Measurements from ENCODE around the gene EHF.

EHF gene

DNA sequence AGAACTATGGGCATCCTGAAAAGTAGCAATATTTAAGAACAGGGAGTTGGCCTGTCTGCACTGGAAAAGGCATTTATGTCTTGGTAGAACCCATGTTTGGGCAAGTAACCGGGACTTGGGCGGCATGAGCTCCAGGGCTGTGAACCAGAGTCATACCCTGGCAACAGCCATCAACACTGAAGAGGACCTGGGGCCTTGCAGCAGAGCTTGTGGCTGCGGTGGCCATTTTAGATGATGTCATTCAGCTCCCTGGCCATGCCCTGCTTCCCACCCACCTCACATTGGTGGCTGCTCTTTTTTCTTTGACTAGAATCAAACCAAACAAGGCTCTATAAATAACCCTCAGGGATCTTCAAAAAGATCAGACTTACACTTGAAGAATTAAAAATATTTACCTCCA lies 26.6 kb downstream of the EHF start:
- no peak for DNase-seq

DNA sequence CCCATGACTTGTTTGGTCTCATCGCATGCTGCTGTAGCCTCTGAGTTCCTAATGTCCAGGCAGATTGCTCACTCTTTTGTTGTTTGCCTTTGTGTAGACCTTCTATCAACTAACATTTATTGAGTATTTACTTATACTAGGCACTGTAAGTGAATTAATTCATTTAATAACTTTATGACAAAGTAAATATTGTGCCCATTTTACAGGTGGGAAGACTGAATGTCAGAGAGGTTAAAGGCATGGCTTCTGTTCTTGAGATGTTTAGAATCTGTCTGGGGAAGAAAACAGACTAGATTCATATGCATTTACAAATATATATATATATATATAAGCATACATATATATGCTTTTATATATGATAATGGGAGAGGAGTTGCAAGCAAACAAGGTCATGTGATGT lies 27.1 kb downstream of the EHF start:
- no peak for DNase-seq

- no peak for DNase-seq
These were observed 28.7 kb downstream of the EHF start for GRCh38 chr11:34649597-34649996.

GRCh38 chr11:34650528-34650927 lies 29.6 kb downstream of the EHF start:
- DNase-seq: peak; percentile 84

DNA sequence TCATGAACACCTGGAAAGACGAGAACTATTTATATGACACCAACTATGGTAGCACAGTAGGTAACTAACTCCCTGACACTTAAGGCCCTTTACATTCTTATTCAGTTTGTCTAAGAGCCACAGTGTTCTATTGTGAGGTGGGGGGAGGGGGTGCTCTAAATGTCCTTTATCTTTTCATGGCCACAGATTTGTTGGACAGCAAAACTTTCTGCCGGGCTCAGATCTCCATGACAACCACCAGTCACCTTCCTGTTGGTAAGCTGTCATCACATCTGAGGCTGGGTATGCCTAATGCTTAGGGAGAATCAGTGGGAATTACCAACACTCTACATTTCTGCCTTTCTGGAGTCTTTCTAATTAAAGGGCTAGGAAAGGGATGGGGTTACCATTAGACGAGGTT lies 30.7 kb downstream of the EHF start:
- peak; percentile 8 for DNase-seq

DNA sequence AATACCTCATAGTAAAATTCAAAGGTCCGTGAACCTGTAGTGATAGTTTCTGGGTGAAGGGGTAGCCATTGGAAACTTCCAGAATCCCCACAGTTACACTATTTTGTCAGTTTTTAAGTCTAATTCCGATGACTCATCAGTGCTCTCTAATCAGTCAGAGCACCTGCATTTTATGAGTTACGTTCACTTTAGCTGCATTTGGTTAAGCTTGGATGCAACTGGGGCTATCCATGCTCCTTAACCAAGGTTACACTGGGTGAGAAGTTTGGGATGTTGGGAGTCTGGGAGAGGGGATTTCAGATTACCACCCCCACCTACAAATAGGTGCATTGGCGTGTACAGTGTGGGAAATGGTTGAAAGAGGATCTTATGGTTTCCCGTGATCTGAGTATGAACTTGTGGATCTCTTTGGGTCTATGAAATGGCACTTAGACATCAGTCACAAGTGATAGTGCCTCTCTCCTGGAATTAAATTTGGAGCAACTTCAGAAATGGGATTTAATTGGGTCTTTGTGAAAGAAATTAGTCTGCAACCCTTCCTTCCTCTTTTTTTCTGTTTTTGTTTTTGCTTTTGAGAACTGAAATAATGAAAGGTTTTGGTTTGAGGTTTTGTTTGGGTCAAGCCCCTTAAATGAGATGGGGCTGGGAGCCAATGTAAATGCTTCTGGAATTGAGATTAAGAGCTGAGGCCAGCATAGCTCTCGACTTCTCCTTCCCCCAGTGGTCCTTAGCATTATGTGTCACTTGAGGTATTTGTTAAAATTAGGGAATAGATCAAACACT lies 31.5 kb downstream of the EHF start:
- no peak for DNase-seq

- no peak for DNase-seq
These were observed 32.1 kb downstream of the EHF start for GRCh38 chr11:34653031-34653430.

DNA sequence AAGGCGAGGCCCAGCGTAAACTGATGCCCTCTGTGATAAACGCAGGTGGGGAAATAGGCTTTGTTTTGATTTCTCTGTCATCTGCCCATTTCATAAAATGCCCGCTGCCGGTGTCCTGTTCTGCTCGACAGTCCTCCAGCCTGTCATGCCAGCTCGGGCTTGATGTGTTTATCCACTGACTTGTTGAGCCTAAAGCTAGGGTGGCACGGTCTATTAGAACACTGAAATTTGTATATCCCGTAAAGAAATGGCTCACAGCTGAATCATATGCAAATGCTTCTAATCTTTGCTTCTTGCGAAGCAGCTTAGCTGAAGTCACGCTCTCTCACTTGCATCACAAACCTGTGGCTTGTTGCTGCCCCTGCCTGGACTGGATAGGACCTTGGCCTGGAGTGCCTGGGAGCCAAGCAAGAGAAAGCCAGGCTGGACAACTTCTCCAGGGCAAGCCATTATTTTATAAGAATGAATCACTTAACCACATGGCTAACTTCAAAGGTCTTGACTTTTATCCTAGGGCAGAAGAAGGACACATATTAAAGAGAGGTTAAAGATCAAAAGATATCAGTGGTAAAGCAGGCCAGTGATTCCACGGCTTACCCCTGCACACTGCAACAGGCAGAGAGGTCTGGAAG lies 33.1 kb downstream of the EHF start:
- DNase-seq: no peak

GRCh38 chr11:34654483-34655334 lies 33.8 kb downstream of the EHF start:
- DNase-seq: no peak

DNA sequence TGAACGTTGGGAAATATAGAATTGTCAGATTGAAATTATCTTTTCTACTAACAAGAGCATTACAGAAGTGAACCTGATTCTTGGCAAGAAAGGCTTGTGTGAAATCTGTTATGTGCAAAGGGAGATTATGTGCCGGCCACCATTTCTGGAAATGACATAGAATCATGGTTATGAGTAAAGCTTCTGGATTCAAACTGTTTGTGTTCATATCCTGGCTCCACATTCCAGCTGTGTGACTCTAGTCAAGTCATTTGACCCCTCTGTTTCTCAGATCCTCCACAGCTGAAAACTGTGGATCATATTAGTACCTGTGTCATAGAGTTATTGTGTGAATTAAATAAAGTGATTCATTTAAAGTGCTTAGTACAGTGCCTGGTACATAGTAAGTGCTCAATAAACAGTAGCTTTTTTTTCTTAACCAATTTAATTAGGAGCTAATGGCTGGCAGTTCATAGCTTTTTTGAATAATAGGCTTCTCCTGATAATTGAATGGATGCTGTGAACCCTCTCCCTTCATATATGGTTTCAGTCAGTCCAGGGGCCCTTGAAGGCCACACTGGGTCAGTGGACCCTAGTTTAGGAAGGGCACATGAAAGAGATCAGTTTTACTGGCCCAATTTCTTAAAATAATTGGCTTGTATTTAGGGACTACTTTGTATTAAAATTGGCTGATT lies 34.6 kb downstream of the EHF start:
- no peak for DNase-seq

GRCh38 chr11:34656062-34656720 lies 35.3 kb downstream of the EHF start:
- DNase-seq: no peak

GRCh38 chr11:34658071-34659015 lies 37.5 kb downstream of the EHF start:
- no peak for DNase-seq

GRCh38 chr11:34659096-34659733 lies 38.3 kb downstream of the EHF start:
- DNase-seq: no peak

GRCh38 chr11:34665077-34665835 lies 44.4 kb downstream of the EHF start:
- DNase-seq: no peak

- DNase-seq: no peak
These were observed 47.1 kb downstream of the EHF start for GRCh38 chr11:34667810-34668582.

GRCh38 chr11:34668583-34669053 lies 47.7 kb downstream of the EHF start:
- DNase-seq: no peak

DNA sequence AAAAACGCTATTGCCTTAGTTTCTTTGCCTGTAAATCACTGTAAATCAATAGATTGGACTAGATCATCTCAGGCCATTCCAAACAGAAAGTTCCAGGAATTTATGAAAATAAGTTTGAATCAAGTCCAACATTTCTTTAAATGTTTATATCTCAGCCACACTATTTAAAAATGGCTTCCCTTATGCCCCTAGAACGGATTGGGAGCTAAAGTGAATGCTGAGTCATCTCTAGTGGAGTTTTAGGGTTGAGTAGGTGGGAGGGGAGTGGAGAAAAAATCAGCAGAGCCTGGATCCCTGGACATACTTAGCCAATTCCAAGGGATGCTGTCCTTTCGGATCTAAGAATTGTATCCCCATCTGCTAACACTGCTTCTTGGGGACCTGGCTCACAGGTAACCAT lies 48.6 kb downstream of the EHF start:
- DNase-seq: no peak

DNA sequence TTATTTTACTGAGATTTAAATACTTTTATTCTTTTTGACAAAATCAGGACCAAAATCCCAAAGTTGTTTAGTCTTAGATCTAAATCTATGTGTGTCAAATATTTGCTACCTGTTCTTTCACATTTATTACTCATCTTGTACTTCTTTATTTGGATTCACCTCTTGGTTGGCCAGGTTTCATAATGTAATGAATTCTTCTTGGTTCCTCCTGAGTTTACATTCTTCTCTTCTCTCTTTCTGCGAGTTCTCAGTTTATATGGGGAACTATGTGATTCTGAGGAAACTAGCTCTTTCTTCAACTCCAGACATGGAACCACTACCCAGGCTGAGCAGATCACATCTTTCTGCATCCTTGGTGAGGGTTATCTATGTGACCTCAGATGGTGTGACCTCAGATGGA lies 50.2 kb downstream of the EHF start:
- no peak for DNase-seq

DNA sequence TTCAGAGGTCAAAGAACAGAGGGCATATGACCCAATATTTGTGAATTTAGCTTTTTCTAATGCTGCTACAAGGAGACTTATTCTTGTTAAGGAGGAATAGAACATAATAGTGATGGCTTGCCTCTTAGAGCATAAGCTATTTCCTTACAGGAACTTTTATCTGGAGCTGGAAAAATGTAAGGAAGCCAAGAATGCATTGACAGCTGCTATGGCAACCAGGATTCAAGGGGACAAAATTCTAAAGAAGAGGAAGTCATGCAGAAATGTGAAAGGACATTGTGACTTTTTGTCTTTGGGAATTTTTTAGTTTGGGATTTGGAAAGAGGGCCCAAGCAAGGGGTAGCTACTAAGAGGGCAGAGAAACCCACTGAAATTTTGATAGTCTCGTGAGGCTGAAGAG lies 51.1 kb downstream of the EHF start:
- DNase-seq: no peak

Data from RPMI8226 (cell line).